Ovary (tissue), 9 donors: Measurements from ENCODE around the gene NGEF. TPM values are rescaled to one million over a fixed set of nuclear protein-coding genes. Genes with fewer than 3 reads are reported as not detected.
A peak's percentile ranks its signal among the peaks of the same experiment; 100 is the strongest.

ENCODE experiments used
- DNase-seq, 5 donors: peaks; one replicate each; pipeline ENCODE4 v3.0.0-alpha.2; 2019 to 2020
- H3K27ac ChIP-seq, 2 donors: fragments of 200-600 bp; one replicate each; pipeline versions ENCODE4 v1.5.1 to v1.8.0; 2019 to 2022
- H3K27me3 ChIP-seq: fragments of 200-600 bp; one replicate; pipeline ENCODE4 v1.8.0; 2022
- H3K36me3 ChIP-seq: fragments of 200-600 bp; sonication (generic); one replicate; pipeline ENCODE4 v1.5.1; 2019
- H3K4me1 ChIP-seq: one replicate; pipeline ENCODE4 v1.8.1; 2013; ENCODE audit warnings: mild to moderate bottlenecking, moderate library complexity; ENCODE audit not compliant: insufficient read depth
- H3K4me3 ChIP-seq: fragments of 200-600 bp; sonication (generic); one replicate; pipeline ENCODE4 v1.5.1; 2017
- H3K9me3 ChIP-seq, 2 donors: fragments of 200-600 bp in 1 of 2; sonication (generic) in 1 of 2; one replicate each; pipeline versions ENCODE4 v1.5.1 to v1.8.1; 2013 to 2019; ENCODE audit warnings: mild to moderate bottlenecking in 1 of 2, moderate library complexity in 1 of 2
- CTCF ChIP-seq, 3 donors: fragments of 450-650 bp in 2 of 3; fragments of 200-600 bp in 1 of 3; IDR thresholded peaks; one replicate each; pipeline versions ENCODE4 v1.5.1 to v1.8.0; 2016 to 2022; ENCODE audit warnings: antibody characterized with exemption in 3 of 3, mild to moderate bottlenecking in 1 of 3
- EP300 ChIP-seq: sonication (generic); formaldehyde crosslinking; IDR thresholded peaks from one replicate; pipeline ENCODE4 v1.6.1; 2017; ENCODE audit warnings: antibody characterized with exemption
- POLR2A ChIP-seq: fragments of 450-650 bp; IDR thresholded peaks from one replicate; pipeline ENCODE4 v1.6.1; 2017; ENCODE audit warnings: antibody characterized with exemption, mild to moderate bottlenecking, moderate library complexity
- WGBS, 3 donors: extraction: QIAGEN DNeasy Blood & Tissue Kit in 1 of 3; methylation state at CpG; one replicate each; pipeline versions ENCODE4 v1.1.5 to v1.1.7; 2013 to 2017; 5-methylcytosine and 5-hydroxymethylcytosine counted together
- intact Hi-C, 4 donors: fragments of 100-400 bp; cut with DNase I; formaldehyde crosslinking; loops; one replicate each; pipeline versions ENCODE4 v1.11.0 to v1.15.1; 2022 to 2023
- polyA plus RNA-seq, 2 donors: library from polyadenylated mRNA; stranded (reverse); fragments of 200-250 nt in 1 of 2; fragments of 350-450 nt in 1 of 2; fragmentation: Illumina TruSeq in 1 of 2; extraction: RNeasy Lipid Tissue Mini Kit (QIAGEN cat#74804) in 1 of 2; gene quantifications; one replicate each; pipeline ENCODE4 v1.2.3, GENCODE V29; 2013 to 2014
- total RNA-seq, 7 donors: library from RNA; depleted of rRNA in 2 of 7; stranded (reverse); fragments of >200 nt in 2 of 7; fragmentation: NEBNext Ultra II Directional in 3 of 7; extraction: Animal tissue kit (Norgen Biotek cat#: 25700) in 3 of 7; gene quantifications; one replicate each; pipeline versions ENCODE4 v1.1.0 to v1.2.4, GENCODE V29; 2016 to 2023
- donor health status: DM: no; HTN: no; CAD: no; lungs with moderate emphysema.
- donor health status: DM: no; HTN: no; CAD: no.
- donor health status: Bipolar disorder and iron deficiency.
- donor health status: DM: yes; HTN: yes; CAD: no.
- donor health status: DM: no; HTN: no; CAD: no.
- donor health status: DM: yes; HTN: yes; CAD: no.

Gene NGEF
- total and polyA plus RNA-seq, 9 donors, result 0.18 to 3.1 (median 0.80) TPM

GRCh38 chr2:232883116-232883721 is 129.8 kb downstream of the NGEF start:
- intact Hi-C loops, result no loop called here
- no peaks in the 10 kb centered on the region for H3K27me3 ChIP-seq
- no peaks in the 10 kb centered on the region for H3K4me1 ChIP-seq
- DNase-seq, result peak in 1 of 5 donors; percentile 12
- H3K27ac ChIP-seq, result no peak overlapping the region
- H3K4me3 ChIP-seq, result no peak overlapping the region
- H3K36me3 ChIP-seq, result no peaks in the 10 kb centered on the region
- no peaks in the 10 kb centered on the region for H3K9me3 ChIP-seq
- TF ChIP-seq CTCF (IDR thresholded peaks at IDR 0.05), result no peak
- TF ChIP-seq POLR2A, result no peak
- TF ChIP-seq EP300, result no peak
- WGBS, 3 donors, result 82 to 90% (median 90%) methylated on average over 29 of the region's 29 CpGs

DNA sequence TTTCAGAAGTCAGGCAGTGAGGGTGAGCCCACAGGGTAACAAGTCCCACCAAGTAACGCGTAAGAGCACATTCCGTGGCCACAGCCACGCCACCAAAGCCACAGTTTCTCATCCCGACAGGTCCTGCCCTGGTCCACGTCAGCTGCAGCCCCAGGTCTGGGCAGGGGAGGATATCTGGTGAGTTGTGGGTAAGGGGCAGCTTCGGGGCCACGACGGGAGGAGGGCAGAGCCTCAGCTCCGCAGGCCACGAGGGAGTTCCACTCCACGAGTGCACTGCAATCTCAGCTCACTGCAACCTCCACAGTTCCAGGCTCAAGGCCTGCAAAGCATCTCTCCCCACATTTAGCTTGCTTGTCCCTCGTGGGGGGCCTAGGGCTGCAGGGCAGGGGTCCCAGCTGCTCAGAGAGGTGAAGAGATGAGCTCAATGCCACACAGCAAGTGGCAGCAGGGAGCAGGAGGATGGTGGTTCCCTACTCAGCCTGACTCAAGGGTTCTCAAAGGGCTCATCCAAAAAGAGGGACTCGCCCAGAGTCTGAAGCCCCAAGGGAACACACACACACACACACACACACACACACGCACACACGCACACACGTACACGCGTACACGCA is 130.4 kb downstream of the NGEF start:
- no peaks in the 10 kb centered on the region for H3K4me1 ChIP-seq
- TF ChIP-seq POLR2A (no peak), EP300 (no peak), CTCF (IDR thresholded peaks at IDR 0.05) (no peak)
- H3K36me3 ChIP-seq, result no peaks in the 10 kb centered on the region
- peak in 1 of 5 donors; percentile 1 for DNase-seq
- H3K4me3 ChIP-seq, result no peak overlapping the region
- H3K27me3 ChIP-seq, result no peaks in the 10 kb centered on the region
- H3K27ac ChIP-seq, result no peak overlapping the region
- no peaks in the 10 kb centered on the region for H3K9me3 ChIP-seq
- intact Hi-C loops, result no loop called here
- 89 to 93% (median 91%) methylated on average over 20 of the region's 20 CpGs for WGBS, 3 donors

GRCh38 chr2:232882085-232882484 is 131.0 kb downstream of the NGEF start:
- 90 to 94% (median 90%) methylated on average over 13 to 17 of the region's 17 CpGs for WGBS, 3 donors
- Histone ChIP-seq H3K27ac (no peak overlapping the region), H3K4me1 (no peaks in the 10 kb centered on the region), H3K9me3 (no peaks in the 10 kb centered on the region), H3K4me3 (no peak overlapping the region), H3K36me3 (no peaks in the 10 kb centered on the region), H3K27me3 (no peaks in the 10 kb centered on the region)
- intact Hi-C loops, result no loop called here
- DNase-seq, result no peak
- TF ChIP-seq EP300 (no peak), POLR2A (no peak), CTCF (IDR thresholded peaks at IDR 0.05) (no peak)

GRCh38 chr2:232880764-232881351 is 132.2 kb downstream of the NGEF start:
- WGBS, 3 donors, result 73 to 77% (median 75%) methylated on average over 17 of the region's 17 CpGs
- Histone ChIP-seq H3K9me3 (no peaks in the 10 kb centered on the region), H3K27ac (no peak overlapping the region), H3K4me3 (no peak overlapping the region), H3K27me3 (no peaks in the 10 kb centered on the region), H3K4me1 (peaks cover under 1% of the 10 kb centered on the region), H3K36me3 (no peaks in the 10 kb centered on the region)
- DNase-seq, result peak in 1 of 5 donors; percentile 20
- intact Hi-C loops, result no loop called here
- TF ChIP-seq CTCF (IDR thresholded peaks at IDR 0.05) (no peak), EP300 (no peak), POLR2A (no peak)
